Fibroblast of skin of back (primary cell): ENCODE measurements around the gene PAN2.
"Not testable (repeated sequence)": the region's sequence is repeated elsewhere in the genome, so short reads cannot be mapped to it uniquely, and the experiment has no call there.

Experiments
- DNase-seq: peaks from one replicate; pipeline ENCODE4 v3.0.0-alpha.2; 2013

PAN2 gene

GRCh38 chr12:56346675-56347074 lies 12.9 kb upstream of the PAN2 start:
- DNase-seq: no peak

- DNase-seq: not testable (repeated sequence)
Observed at GRCh38 chr12:56342290-56342689, 8.5 kb upstream of the PAN2 start.

DNA sequence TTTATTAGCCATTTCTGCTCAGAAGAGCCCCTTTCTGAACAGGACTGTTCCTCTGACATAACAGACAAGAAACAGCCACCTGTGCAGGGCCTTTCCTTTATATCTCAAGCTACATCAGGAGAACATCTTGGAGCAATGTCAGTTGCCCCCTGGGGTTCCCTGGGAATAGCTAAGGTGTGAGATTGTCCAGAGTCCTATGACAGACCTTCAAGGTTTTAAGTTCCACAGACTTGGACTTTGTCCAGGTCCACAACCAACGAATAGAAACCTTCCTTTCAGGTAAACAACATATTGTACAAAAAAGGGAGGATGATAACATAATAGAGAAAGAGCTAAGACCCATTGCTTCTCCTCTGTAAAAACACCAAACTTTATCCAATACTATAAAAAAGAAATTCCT lies 7.8 kb upstream of the PAN2 start:
- no peak for DNase-seq

- no peak for DNase-seq
Observed at GRCh38 chr12:56339158-56339422, 5.3 kb upstream of the PAN2 start.

DNA sequence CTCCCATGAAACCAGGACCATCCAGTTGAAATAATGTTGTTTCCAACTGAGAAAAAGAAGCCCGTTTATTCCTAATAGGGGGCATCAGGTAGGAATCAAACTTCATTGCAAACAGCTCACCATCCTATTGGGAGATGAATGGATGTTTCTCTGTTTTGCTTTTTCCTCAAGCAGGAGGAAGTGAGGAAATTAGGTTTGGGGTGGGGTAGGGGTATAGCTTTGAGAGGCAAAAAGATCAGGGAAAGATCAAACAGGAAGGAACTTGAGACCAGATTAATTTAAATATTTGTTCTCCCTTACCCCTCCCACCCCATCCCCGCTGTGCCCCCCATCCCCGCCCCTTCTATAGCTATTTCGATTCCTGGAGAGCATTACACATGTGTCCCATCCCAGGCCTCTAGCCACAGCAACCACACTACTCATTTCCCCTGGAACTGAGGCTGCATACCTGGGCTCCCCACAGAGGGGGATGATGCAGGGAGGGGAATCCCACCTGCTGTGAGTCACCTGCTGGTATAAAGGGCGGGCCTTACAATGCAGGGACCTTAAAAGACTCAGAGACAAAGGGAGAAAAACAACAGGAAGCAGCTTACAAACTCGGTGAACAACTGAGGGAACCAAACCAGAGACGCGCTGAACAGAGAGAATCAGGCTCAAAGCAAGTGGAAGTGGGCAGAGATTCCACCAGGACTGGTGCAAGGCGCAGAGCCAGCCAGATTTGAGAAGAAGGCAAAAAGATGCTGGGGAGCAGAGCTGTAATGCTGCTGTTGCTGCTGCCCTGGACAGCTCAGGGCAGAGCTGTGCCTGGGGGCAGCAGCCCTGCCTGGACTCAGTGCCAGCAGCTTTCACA lies 4.7 kb upstream of the PAN2 start, which contains the start of gene IL23A:
Gene IL23A (plus strand): TSS at position 577 of the 850 bp plus-strand sequence. CDS start 161 bp downstream, at position 738.
- DNase-seq: peak; percentile 7

- no peak for DNase-seq
Observed at GRCh38 chr12:56337753-56338251, 4.0 kb upstream of the PAN2 start.

- no peak for DNase-seq
Observed at GRCh38 chr12:56336361-56337167, 2.8 kb upstream of the PAN2 start.

- DNase-seq: not testable (repeated sequence)
Observed at GRCh38 chr12:56335527-56335926, 1.7 kb upstream of the PAN2 start.

DNA sequence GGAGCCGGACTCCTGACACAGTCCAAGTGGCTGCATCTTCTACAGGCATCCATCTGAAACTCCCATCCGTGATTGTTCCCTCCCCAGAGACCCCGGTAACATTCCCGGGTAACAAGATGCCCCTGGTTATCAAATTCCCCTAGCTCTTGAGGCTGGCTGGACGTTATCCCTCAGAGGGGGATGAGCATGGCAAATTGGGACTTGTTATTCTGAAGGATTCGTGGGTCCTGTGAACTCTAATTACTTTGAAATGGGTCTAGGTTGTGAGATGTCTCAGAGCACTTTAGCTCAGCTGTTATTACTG lies 642 bp upstream of the PAN2 start:
- no peak for DNase-seq

GRCh38 chr12:56333197-56333678 lies 562 bp downstream of the PAN2 start:
- DNase-seq: no peak

DNA sequence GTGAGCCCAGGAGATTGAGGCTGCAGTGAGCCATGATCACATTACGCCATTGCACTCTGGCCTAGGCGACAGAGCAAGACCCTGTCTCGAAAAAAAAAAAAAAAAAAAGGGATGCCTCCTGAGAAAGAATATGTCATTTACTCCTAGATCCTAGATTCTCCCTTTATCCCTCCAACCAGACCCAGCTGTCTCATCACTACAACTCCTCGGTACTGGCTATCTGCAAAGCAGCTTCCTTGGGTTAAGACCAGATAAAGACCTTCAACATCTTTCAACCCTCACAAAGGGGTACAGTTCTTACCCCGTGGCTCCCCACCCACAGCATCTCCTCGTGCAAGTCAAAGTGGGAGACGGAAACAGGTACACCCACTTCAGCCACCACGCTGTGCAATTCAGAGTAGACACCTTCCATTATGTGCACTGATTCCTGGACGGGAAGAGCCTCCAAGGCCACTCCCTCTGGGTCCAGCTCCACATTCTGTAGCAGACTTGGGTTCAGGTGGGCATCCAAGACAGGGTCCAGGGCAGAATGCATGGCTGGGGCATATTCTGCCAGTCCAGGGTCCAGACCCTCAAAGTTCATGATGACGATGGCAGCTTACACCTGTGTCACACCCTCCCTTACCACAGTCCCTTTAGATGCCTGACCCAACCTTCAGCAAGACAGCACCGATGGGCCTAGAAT lies 1.1 kb downstream of the PAN2 start:
- DNase-seq: no peak

- no peak for DNase-seq
Observed at GRCh38 chr12:56330936-56331490, 2.8 kb downstream of the PAN2 start.

DNA sequence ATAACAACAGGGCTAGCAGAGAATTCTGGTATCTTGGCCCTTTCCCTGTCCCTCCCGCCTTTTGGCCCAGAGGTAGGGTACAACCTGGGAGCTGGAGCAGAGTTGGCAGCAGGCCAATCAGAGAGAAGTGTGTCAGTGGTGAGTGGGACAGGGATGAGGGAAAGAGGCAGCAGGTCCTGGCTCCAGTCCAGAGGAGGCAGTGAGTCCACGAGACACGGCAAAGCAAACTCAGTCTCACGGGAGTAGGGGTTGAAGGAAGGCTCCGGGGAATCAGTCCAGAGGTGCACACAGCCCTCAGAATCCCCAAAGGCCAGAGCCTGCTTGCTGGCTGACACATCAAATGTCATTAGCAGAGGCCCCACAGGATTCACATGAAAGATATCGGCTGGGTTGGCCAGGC lies 7.3 kb downstream of the PAN2 start:
- no peak for DNase-seq

DNA sequence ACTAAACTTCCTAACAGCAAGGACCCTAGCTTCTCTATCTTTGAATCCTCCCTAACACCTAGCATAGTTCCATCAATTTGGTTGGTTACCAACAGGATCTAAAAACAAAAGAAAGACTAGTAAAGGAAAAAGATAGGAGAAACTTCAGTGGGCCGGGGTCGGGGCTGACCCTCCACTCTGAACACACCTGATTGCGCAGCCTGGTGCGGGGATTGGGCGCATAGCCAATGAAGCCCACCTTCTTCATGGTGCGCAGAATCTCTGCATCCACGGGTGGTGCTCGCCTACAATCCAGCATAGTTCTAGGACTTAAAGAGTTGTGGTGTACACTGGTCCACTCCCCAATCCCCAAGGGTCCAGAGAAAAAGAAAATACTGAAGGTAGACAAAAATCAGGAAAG lies 7.7 kb downstream of the PAN2 start:
- no peak for DNase-seq

DNA sequence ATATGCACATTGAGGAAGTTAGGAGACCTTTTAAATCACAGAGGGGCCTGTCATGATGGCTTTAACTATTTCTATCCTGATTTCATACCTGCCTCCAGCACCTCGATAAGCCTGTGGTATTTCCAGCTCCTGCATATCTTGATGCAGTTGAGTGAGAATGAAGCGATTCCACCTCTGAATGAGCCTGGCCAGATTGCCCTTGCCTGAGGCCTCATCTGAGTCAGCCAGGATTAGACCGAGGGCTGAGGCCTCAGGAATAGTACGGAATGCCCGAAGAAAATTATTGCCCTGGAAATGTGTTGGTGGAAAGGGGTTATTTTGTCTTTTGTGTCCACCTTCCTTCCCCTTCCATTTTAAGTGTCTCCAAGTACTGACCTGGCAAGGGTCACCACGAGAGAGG lies 9.6 kb downstream of the PAN2 start:
- no peak for DNase-seq

DNA sequence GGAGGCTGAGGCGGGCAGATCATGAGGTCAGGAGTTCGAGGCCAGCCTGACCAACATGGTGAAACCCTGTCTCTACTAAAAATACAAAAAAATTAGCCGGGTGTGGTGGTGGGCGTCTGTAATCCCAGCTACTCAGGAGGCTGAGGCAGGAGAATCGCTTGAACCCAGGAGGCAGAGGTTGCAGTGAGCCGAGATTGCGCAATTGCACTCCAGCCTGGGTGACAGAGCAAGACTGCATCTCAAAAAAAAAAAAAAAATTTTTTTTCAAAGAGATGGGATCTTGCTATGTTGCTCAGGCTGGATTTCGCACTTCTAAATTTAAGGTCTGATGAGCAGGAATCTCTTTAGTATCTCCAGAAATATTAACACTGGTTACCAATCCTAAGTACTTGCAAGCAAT lies 12.2 kb downstream of the PAN2 start:
- DNase-seq: not testable (repeated sequence)

DNA sequence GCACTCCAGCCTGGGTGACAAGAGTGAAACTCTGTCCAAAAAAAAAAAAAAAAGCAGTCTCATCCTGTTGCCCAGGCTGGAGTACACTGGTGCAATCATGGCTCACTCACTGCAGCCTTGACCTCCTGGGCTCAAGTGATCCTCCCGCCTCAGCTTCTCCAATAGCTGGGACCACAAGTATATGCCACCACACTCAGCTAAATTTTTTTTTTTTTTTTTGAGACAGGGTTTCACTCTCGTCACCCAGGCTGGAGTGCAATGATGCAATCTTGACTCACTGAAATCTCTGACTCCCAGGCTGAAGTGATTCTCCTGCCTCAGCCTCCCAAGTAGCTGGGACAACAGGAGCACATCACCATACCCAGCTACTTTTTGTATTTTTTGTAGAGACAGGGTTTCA lies 12.8 kb downstream of the PAN2 start:
- DNase-seq: peak; percentile 30

GRCh38 chr12:56317675-56318074 lies 16.1 kb downstream of the PAN2 start:
- no peak for DNase-seq

- peak; percentile 98 for DNase-seq
Observed at GRCh38 chr12:56315622-56316473, 18.0 kb downstream of the PAN2 start, which contains the start of gene CNPY2. Gene CNPY2 (minus strand): TSS chr12:56315988. CDS start chr12:56315217, 771 bp downstream.

DNA sequence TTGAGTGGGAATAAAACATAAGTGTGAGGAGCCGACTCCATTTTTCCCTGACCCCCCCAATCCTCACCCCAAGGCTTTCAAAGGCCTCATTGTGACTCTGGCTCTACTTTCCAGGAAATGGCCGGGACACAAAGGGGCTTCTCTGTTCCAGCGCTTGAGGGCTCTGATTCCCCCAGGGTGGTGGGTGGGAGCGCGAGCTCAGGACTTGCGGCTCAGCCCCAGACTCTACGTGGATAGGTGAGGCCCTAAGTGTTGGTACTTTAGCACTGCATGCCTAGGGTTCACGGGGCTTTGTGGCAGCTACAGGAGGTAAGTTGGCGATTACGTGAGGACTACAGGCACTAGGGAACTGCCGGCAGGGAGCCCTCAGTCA lies 18.6 kb downstream of the PAN2 start:
- DNase-seq: peak; percentile 11

DNA sequence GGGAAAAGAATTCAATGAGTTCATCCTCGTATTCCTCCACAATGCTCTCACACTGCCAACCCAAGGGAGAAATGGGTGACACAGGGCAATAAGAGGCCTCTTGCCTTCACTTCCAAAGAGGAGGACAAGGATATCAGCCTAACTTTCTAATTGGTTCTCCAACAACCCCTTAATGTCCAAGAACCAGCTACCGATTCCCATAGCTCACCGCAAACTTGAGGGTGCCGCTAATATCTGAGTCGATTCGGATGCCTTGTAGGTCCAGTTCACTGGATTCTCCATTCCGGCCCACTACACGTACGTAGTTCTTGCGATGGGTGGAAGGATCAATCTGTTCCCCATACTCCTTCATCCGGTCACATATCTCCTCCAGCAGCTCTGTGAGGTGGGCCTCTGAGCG lies 22.8 kb downstream of the PAN2 start:
- no peak for DNase-seq

DNA sequence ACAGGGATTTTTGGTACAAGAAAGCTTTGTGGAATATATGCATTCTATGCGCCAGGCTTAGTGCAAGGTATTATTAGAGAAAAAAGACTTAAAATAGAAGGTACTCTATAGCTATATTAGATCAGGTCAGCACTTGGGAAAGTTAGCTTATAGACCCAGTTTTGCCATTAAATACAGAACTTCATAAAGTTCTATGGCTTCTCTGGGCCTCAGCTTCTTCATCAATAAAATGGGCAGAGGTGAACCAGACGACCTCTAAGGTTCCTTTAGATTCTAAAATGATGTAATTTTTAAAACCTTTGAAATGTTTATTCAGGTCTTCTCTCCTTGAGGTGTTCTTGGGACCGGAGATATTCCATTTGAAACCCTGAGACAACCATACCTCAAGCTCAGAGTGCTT lies 25.1 kb downstream of the PAN2 start:
- DNase-seq: no peak
